Measurements from ENCODE around the gene CAMK1D. TPM values are rescaled to one million over a fixed set of nuclear protein-coding genes. Genes with fewer than 3 reads are reported as not detected.

Gene CAMK1D
- polyA plus RNA-seq, 1 experiment: 1.1 TPM

- no peak overlapping the region for H3K4me3 ChIP-seq (ENCODE audit: low read depth, low read length)
- ChIA-PET CTCF (no interaction called here), POLR2A (no interaction called here)
- no peak for TF ChIP-seq CTCF (IDR thresholded peaks at IDR 0.05; ENCODE audit: insufficient read depth, low read depth, low read length)
- no peaks in the 10 kb centered on the region for H3K27me3 ChIP-seq (ENCODE audit: control insufficient read depth, insufficient read depth, low read length)
- no peaks in the 10 kb centered on the region for H3K36me3 ChIP-seq (ENCODE audit: control insufficient read depth, insufficient read depth, low read length)
- no peak for DNase-seq (ENCODE audit: low read depth)
Observed at GRCh38 chr10:12614177-12614995, 265.0 kb downstream of the CAMK1D start.

- CTCF ChIA-PET: no interaction called here
- POLR2A ChIA-PET: no interaction called here
Observed at GRCh38 chr10:12615296-12616220, 266.2 kb downstream of the CAMK1D start.

GRCh38 chr10:12617191-12618175, 268.1 kb downstream of the CAMK1D start:
- H3K36me3 ChIP-seq (ENCODE audit: control insufficient read depth, insufficient read depth, low read length): no peaks in the 10 kb centered on the region
- no peak for DNase-seq (ENCODE audit: low read depth)
- ChIA-PET POLR2A (no interaction called here), CTCF (no interaction called here)
- no peak for TF ChIP-seq CTCF (IDR thresholded peaks at IDR 0.05; ENCODE audit: insufficient read depth, low read depth, low read length)
- H3K4me3 ChIP-seq (ENCODE audit: low read depth, low read length): no peak overlapping the region
- H3K27me3 ChIP-seq (ENCODE audit: control insufficient read depth, insufficient read depth, low read length): no peaks in the 10 kb centered on the region

More at GRCh38 chr10:12615296-12616220, 266.2 kb downstream of the CAMK1D start:
- Histone ChIP-seq H3K27me3 (ENCODE audit: control insufficient read depth, insufficient read depth, low read length) (no peaks in the 10 kb centered on the region), H3K36me3 (ENCODE audit: control insufficient read depth, insufficient read depth, low read length) (no peaks in the 10 kb centered on the region), H3K4me3 (ENCODE audit: low read depth, low read length) (no peak overlapping the region)
- TF ChIP-seq CTCF (IDR thresholded peaks at IDR 0.05; ENCODE audit: insufficient read depth, low read depth, low read length): no peak
- no peak for DNase-seq (ENCODE audit: low read depth)

GRCh38 chr10:12622016-12622415, 272.7 kb downstream of the CAMK1D start:
- no peak for TF ChIP-seq CTCF (IDR thresholded peaks at IDR 0.05; ENCODE audit: insufficient read depth, low read depth, low read length)
- DNase-seq (ENCODE audit: low read depth): no peak
- Histone ChIP-seq H3K4me3 (ENCODE audit: low read depth, low read length) (no peak overlapping the region), H3K36me3 (ENCODE audit: control insufficient read depth, insufficient read depth, low read length) (no peaks in the 10 kb centered on the region), H3K27me3 (ENCODE audit: control insufficient read depth, insufficient read depth, low read length) (no peaks in the 10 kb centered on the region)
- ChIA-PET POLR2A (no interaction called here), CTCF (no interaction called here)
